ENCODE measurements around the gene TTL.
"Not testable (repeated sequence)": the region's sequence is repeated elsewhere in the genome, so short reads cannot be mapped to it uniquely, and the experiment has no call there.

Gene TTL

DNA sequence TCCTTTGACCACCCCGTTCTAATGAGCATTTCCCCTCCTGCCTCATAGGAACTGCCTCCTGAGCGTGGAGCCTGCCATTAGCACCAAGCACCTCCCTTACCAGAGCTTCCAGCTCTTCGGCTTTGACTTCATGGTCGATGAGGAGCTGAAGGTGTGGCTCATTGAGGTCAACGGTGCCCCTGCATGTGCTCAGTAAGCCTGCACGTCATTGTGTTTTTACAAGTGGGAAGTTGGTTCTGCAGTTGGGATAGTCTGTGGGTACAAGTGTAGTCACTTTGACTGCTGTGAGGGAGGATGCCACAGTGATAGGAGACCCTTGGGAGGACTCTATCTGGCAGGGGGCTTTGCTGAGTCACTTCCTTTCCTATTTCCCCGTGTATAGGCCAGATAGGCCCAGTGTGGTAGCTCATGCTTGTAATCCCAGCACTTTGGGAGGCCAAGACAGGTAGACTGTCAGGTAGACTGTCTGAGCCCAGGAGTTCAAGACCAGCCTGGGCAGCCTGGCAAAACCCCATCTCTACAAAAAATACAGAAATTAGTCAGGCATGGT, 38.4 kb downstream of the TTL start:
- DNase-seq (ENCODE audit: low read depth, low spot score) = no peak

DNA sequence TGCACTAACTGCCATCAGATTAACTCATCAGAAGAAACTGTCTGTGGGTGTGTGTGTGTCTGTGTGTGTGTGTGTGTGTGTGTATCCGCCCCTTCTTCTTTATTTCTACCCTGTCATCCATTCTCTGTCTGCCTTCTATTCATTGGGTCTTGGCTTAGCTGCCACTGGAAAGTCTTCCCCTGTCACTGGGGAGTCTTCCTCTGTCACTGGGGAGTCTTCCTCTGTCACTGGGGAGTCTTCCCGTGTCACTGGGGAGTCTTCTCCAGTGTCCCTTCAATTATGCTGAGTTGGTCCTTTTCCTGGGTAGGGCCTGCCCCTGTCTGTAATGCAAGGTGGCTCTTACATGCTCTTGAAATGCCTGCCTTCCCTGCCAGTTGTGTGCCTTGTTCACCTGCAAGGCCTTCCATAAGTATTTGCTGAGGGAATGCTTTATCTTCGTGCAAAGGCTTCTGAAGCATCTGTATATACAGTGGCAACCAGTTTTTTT, 41.4 kb downstream of the TTL start:
- DNase-seq (ENCODE audit: low read depth, low spot score) = no peak

GRCh38 chr2:112524276-112524675, 42.3 kb downstream of the TTL start:
- DNase-seq (ENCODE audit: low read depth, low spot score) = not testable (repeated sequence)

DNA sequence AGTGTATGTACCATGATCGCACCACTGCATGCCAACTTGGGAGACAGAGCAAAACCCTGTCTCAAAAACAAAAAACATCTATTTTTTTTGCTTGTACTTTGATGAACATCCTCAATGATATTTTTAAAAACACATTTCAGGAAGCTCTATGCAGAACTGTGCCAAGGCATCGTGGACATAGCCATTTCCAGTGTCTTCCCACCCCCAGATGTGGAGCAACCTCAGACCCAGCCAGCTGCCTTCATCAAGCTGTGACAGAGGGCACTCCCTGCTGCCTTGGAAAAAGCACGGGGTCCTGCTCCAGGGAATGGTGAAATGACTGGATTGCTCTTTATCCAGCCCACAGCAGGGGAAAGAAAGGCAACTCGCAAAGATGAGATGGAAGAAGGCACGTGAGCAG, 46.6 kb downstream of the TTL start:
- DNase-seq (ENCODE audit: low read depth, low spot score) = no peak

- no peak for DNase-seq (ENCODE audit: low read depth, low spot score)
Measured at GRCh38 chr2:112529757-112530156, 47.8 kb downstream of the TTL start.

DNA sequence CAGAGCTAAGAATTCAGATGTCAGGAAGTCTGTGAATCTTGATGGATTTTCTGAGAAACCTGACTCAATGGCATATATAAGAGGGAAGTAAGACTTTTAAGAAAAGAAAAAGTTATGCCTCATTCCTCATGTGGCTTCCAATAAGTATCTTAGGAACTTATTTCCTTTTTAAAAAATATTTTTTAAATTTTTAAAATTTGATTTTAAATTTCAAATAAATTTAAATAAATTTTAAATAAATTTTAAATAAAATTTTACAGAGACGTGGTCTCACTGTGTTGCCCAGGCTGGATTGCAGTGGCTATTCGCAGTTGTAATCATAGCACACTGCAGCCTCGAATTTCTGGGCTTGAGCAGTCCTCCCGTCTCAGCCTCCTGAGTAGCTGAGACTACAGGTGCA, 48.8 kb downstream of the TTL start:
- no peak for DNase-seq (ENCODE audit: low read depth, low spot score)

- no peak for DNase-seq (ENCODE audit: low read depth, low spot score)
Measured at GRCh38 chr2:112534826-112535225, 52.9 kb downstream of the TTL start.

GRCh38 chr2:112536665-112537064, 54.7 kb downstream of the TTL start:
- DNase-seq (ENCODE audit: low read depth, low spot score) = not testable (repeated sequence)

- DNase-seq (ENCODE audit: low read depth, low spot score) = no peak
Measured at GRCh38 chr2:112539306-112539705, 57.4 kb downstream of the TTL start.

DNA sequence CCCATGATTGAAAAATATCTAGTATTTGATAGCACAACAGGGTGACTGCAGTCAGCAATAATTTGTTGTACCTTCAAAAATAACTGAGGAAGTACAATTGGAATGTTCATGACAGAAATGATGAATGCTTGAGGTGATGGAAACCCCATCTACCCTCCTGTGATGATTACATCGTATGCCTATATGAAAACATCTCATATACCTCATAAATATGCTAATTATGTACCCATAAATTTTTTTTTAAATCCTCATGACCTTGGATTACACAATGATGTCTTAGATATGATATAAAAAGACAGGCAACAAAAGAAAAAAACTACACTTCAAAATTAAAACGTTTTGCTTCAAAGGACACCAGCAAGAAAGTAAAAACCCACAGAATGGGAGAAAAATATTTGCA, 59.0 kb downstream of the TTL start:
- no peak for DNase-seq (ENCODE audit: low read depth, low spot score)

DNA sequence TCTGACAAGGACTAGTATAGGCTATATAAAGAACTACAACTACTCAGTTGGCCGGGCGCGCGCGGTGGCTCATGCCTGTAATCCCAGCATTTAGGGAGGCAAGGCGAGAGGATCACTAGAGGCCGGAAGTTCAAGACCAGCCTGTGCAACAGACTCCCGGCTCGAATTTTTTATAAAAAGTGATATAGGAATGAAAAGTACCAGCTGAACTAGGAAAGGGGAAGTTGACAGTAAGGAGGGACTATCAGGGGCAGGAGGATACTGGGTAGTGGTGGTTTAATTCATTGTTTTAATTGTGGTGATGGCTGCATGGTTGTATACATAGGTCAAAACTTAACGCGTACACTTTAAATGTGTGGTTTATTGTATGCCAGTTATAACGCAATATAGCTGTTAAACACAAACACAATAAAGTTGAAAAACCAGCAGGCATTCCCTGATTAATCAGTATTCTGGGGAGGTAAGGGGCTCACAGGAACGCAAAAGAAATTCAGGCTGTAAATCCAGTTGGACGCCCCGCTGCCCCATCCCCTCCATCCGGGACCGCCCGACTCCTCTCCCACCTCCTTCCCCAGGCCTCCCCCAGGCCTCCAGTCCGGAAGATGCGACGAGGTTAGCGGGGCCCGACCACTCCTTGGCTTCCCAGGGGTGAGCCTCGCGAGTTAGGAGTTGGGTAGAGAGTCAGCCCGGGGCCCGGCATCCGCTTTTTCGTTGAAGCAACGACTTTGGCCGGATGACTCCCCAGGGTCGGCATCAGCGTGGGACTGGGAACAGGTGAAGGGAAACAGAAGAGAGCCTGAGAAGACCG, 59.6 kb downstream of the TTL start:
- no peak for DNase-seq (ENCODE audit: low read depth, low spot score)

DNA sequence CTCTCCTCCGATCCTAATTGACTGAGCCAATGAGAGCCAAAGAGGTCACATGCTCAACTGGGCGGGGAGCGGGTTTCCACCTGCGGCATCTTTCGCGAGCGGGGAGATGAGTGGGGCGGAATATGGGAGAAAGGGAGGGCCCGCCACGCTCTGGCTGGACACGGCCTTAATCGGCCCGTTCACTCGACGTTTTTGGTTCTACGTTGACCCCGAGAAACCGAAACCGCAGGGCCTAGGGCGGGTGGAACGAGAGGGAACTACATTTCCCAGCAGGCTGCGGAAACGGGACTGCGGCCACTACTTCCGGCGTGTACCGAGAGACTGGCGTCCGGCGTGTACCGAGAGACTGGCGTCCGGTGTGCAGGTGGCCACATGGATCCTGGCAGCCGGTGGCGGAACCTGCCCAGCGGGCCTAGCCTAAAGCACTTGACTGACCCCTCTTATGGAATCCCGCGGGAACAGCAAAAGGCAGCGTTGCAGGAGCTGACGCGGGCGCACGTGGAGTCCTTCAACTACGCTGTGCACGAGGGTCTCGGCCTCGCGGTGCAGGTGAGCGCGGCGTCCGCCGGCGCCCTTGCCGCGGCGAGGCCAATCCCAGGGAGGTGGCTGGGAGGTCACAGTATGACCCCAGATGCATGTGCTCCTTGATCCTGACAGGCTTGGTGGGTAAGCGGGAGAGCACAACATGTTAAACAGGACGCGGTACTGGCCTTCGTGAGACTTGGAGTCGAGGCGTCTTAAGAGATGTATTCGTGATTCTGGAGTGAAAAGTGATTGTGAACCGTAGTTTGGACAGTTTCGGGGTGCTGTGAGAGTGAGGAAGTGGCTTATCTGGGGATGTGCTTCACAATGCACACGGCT, 60.4 kb downstream of the TTL start, which contains the start of gene POLR1B:
POLR1B (plus strand) TSS at position 343 of the 861 bp plus-strand sequence; CDS start at position 373, 30 bp downstream.
- peak; percentile 52 for DNase-seq (ENCODE audit: low read depth, low spot score)

DNA sequence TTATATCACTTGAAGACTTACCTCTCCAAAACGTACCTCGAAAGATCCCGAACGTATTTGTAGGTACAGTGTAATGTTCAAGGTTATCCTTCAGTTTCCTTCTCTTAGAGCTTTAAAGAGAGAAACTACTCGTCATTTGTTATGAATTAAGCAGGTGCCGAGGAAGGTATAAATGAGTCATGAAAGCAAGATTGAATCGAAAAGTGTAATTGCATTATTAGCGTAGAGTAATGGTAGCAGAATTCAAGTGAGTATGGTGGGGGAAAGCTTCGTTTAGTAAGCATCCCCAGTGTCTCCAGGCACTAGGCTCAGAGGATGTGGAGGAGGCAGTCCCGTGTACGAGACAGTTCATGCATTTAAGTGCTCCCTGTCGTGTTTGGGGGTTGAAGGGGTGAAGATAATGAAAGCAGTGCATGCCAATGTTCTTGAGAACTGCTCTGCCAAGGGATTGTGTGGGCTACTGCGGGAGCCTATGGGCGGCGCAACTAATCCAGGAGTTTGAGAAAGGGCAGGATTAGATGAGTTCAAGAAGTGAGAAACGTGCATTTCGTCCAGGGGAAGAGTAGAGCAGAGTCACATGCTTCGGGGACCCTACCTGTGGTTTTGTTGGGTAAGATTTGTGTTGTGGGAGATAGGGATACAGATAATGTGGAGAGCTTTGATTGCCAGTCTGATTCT, 61.2 kb downstream of the TTL start:
- DNase-seq (ENCODE audit: low read depth, low spot score) = no peak

GRCh38 chr2:112547333-112547732, 65.4 kb downstream of the TTL start:
- no peak for DNase-seq (ENCODE audit: low read depth, low spot score)

- no peak for DNase-seq (ENCODE audit: low read depth, low spot score)
Measured at GRCh38 chr2:112548980-112549379, 67.0 kb downstream of the TTL start.

- no peak for DNase-seq (ENCODE audit: low read depth, low spot score)
Measured at GRCh38 chr2:112566104-112566503, 84.1 kb downstream of the TTL start.

GRCh38 chr2:112566508-112566907, 84.6 kb downstream of the TTL start:
- DNase-seq (ENCODE audit: low read depth, low spot score) = not testable (repeated sequence)

GRCh38 chr2:112572005-112572404, 90.0 kb downstream of the TTL start:
- no peak for DNase-seq (ENCODE audit: low read depth, low spot score)

DNA sequence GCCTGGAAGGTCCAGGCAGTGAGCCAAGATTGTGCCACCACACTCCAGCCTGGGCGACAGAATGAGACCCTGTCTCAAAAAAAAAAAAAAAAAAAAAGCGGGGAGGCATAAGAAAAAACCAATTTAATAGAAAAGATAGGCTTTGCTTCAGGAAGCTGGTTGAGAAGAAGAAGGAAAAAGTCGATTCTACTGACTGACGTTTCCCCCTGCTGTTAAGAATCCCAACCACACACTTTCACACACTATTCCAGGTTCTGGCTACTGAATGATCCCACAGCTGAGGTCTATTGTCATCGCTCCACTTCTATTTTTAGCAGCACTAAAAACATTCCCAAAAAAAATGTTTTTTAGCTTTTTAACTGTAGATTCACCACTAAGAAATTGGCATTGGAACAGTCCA, 95.8 kb downstream of the TTL start:
- DNase-seq (ENCODE audit: low read depth, low spot score) = no peak

DNA sequence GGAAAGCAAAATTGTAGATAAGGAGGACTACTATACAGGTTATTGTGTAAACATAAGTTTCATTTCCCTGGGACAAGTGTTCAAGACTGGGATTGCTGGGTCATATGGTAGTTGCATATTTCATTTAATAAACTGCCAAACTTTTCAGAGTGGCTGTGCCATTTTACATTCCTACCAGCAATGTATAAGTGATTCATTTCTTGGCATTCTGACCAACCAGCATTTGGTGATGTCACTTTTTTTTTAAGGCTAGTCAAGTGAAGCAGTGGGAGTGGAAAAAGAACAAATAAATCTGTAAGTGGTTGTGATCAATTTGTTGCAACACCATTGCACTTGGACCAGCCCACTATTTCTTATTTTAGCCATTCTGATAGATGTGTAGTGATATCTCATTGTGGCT, 97.3 kb downstream of the TTL start:
- DNase-seq (ENCODE audit: low read depth, low spot score) = no peak

DNA sequence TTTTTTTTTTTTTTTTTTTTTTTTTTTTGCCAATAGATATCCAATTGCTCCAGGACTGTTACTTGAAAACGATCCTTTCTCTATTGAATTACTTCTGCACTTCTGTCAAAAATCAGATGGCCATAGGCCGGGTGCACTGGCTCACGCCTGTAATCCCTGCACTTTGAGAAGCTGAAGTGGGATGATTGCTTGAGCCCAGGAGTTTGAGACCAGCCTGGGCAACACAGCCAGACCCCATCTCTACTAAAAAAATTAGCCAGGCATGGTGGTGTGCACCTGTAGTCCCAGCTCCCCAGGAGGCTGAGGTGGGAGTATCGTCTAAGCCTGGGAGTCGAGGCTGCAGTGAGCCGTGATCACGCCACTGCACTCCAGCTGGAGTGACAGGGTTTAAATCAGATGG, 98.1 kb downstream of the TTL start:
- DNase-seq (ENCODE audit: low read depth, low spot score) = no peak

- no peak for DNase-seq (ENCODE audit: low read depth, low spot score)
Measured at GRCh38 chr2:112582314-112582746, 100.4 kb downstream of the TTL start.
